B cell (primary cell): ENCODE data around the gene SH3YL1. TPM values are rescaled to one million over a fixed set of nuclear protein-coding genes. Genes with fewer than 3 reads are reported as not detected.

Source experiments
- ATAC-seq: fragments of 200-7000 bp; cut with Tn5 transposase; one replicate; pipeline ENCODE4 v1.10.0; 2021; ENCODE audit warnings: low read depth, mild to moderate bottlenecking, moderate number of reproducible peaks, moderate library complexity
- CTCF ChIA-PET: fragments of 350-600 bp; sonication (Branson Sonifier 250); formaldehyde crosslinking; loops from one replicate; lab custom pipeline; 2021; ENCODE audit warnings: antibody characterized with exemption, inconsistent platforms; lab: Charles Lee
- POLR2A ChIA-PET: fragments of 350-600 bp; sonication (Branson Sonifier 250); formaldehyde crosslinking; loops from one replicate; lab custom pipeline; 2021; ENCODE audit warnings: antibody characterized with exemption; lab: Charles Lee
- DNase-seq: peaks from one replicate; pipeline ENCODE4 v3.0.0; 2013
- H2AFZ ChIP-seq: 2 replicates; pipeline ENCODE4 v1.6.1; 2012; ENCODE audit warnings: mild to moderate bottlenecking, low read depth, low read length; ENCODE audit not compliant: insufficient read depth, poor library complexity, severe bottlenecking
- H3K27ac ChIP-seq, 2 donors: 1 replicate in 1 of 2; 2 replicates in 1 of 2; pipeline ENCODE4 v1.5.1; 2012 to 2013; ENCODE audit warnings: low read length in 2 of 2, mild to moderate bottlenecking in 2 of 2, moderate library complexity in 1 of 2
- H3K27me3 ChIP-seq, 4 experiments: fragments of 200-600 bp in 1 of 4; sonication (generic) in 1 of 4; replicated peaks in 1 of 4; 1 replicate in 2 of 4; 2 replicates in 2 of 4; pipeline versions ENCODE4 v1.6.1 to v1.7.0; 2013 to 2016; ENCODE audit warnings: low read length in 3 of 4, mild to moderate bottlenecking in 2 of 4, mixed read lengths in 1 of 4, moderate library complexity in 1 of 4; ENCODE audit not compliant: insufficient read depth in 4 of 4, control insufficient read depth in 3 of 4; ENCODE audit errors: control extremely low read depth in 1 of 4
- H3K36me3 ChIP-seq, 2 experiments: replicated peaks in 1 of 2; 1 replicate in 1 of 2; 2 replicates in 1 of 2; pipeline versions ENCODE4 v1.6.1 to v1.7.1; 2013; ENCODE audit warnings: low read length in 1 of 2; ENCODE audit not compliant: insufficient read depth in 2 of 2, control insufficient read depth in 1 of 2; ENCODE audit errors: control extremely low read depth in 1 of 2, extremely low read depth in 1 of 2
- H3K4me1 ChIP-seq, 2 donors: fragments of 200-600 bp in 1 of 2; sonication (generic) in 1 of 2; 1 replicate in 1 of 2; 2 replicates in 1 of 2; pipeline versions ENCODE4 v1.5.1 to v1.6.1; 2013 to 2017; ENCODE audit warnings: low read length in 2 of 2; ENCODE audit not compliant: control insufficient read depth in 2 of 2, insufficient read depth in 2 of 2
- H3K4me2 ChIP-seq: replicated peaks from 2 replicates; pipeline ENCODE3; 2012; ENCODE audit warnings: mild to moderate bottlenecking, low read depth, low read length; ENCODE audit not compliant: poor library complexity, severe bottlenecking
- H3K4me3 ChIP-seq, 5 experiments: fragments of 200-600 bp in 1 of 5; sonication (generic) in 1 of 5; 1 replicate in 3 of 5; 2 replicates in 2 of 5; pipeline versions ENCODE4 v1.5.1 to v1.7.0; 2011 to 2016; ENCODE audit warnings: low read length in 4 of 5, mild to moderate bottlenecking in 4 of 5, low read depth in 2 of 5, control low read depth in 1 of 5, moderate library complexity in 1 of 5; ENCODE audit not compliant: insufficient read depth in 1 of 5; ENCODE audit errors: control extremely low read depth in 1 of 5, extremely low read depth in 1 of 5
- H3K79me2 ChIP-seq: fragments of 200-600 bp; sonication (generic); one replicate; pipeline ENCODE4 v1.6.0; 2016; ENCODE audit warnings: low read length; ENCODE audit not compliant: control insufficient read depth, insufficient read depth
- H3K9ac ChIP-seq: fragments of 200-600 bp; sonication (generic); 2 replicates; pipeline ENCODE4 v1.6.1; 2017; ENCODE audit warnings: mild to moderate bottlenecking, low read length, moderate library complexity
- H3K9me3 ChIP-seq, 3 donors: one replicate each; pipeline versions ENCODE4 v1.6.1 to v1.7.1; 2013; ENCODE audit warnings: low read length in 2 of 3; ENCODE audit not compliant: control insufficient read depth in 2 of 3, insufficient read depth in 1 of 3; ENCODE audit errors: control extremely low read depth in 1 of 3
- H4K20me1 ChIP-seq: 2 replicates; pipeline ENCODE4 v1.6.0; 2012; ENCODE audit warnings: mild to moderate bottlenecking, low read length; ENCODE audit not compliant: insufficient read depth, control insufficient read depth, poor library complexity, severe bottlenecking
- H3K27ac Mint-ChIP-seq: one replicate; pipeline ENCODE4 v1.8.0; 2021; ENCODE audit warnings: mixed read lengths
- H3K27me3 Mint-ChIP-seq: one replicate; pipeline ENCODE4 v1.8.0; 2021; ENCODE audit warnings: mixed read lengths
- H3K4me1 Mint-ChIP-seq: one replicate; pipeline ENCODE4 v1.8.0; 2021; ENCODE audit warnings: mixed read lengths
- H3K4me3 Mint-ChIP-seq: one replicate; pipeline ENCODE4 v1.8.0; 2021; ENCODE audit warnings: mixed read lengths
- H3K9me3 Mint-ChIP-seq: one replicate; pipeline ENCODE4 v1.8.0; 2022; ENCODE audit warnings: mixed read lengths; ENCODE audit not compliant: insufficient read depth
- CTCF ChIP-seq: fragments of 200-600 bp; IDR thresholded peaks from one replicate; pipeline ENCODE4 v1.8.0; 2022; ENCODE audit warnings: antibody characterized with exemption, mild to moderate bottlenecking
- EZH2 ChIP-seq: IDR thresholded peaks from 2 replicates; pipeline ENCODE4 v1.6.1; 2012; ENCODE audit warnings: borderline replicate concordance, low read depth, mild to moderate bottlenecking, moderate library complexity, low read length; ENCODE audit not compliant: insufficient read depth, poor library complexity, severe bottlenecking
- WGBS: methylation state at CpG from one replicate; pipeline ENCODE4 v1.1.5; 2013; ENCODE audit warnings: missing lambda C conversion rate; ENCODE audit not compliant: insufficient coverage; 5-methylcytosine and 5-hydroxymethylcytosine counted together
- intact Hi-C: fragments of 100-400 bp; cut with micrococcal nuclease; formaldehyde crosslinking; loops from one replicate; pipeline ENCODE4 v1.10.0; 2022
- polyA plus RNA-seq: library from polyadenylated mRNA; depleted of rRNA; stranded (reverse); fragments of >200 nt; gene quantifications from 2 replicates; pipeline ENCODE4 v1.2.3, GENCODE V29; 2012
- total RNA-seq, 2 donors: library from RNA; stranded (reverse); fragments of 120-200 nt in 1 of 2; gene quantifications; 1 replicate in 1 of 2; 2 replicates in 1 of 2; pipeline versions ENCODE4 v1.2.3 to v1.2.4, GENCODE V29; 2013 to 2022

SH3YL1 gene
- total and polyA plus RNA-seq, 2 donors (not counting 1 experiment from before 2014, with no cell fraction given) = 33.2 to 48.4 TPM

GRCh38 chr2:286035-286434 lies 22.2 kb upstream of the SH3YL1 start:
- H3K4me3 ChIP-seq = no peak overlapping the region
- H3K9me3 ChIP-seq = no peaks in the 10 kb centered on the region
- no peak overlapping the region for H3K27ac Mint-ChIP-seq
- peaks cover 0 to 5% of the 10 kb centered on the region in 2 experiments for H3K36me3 ChIP-seq
- no peak overlapping the region for H3K27ac ChIP-seq
- peaks cover 4% of the 10 kb centered on the region for H4K20me1 ChIP-seq
- no peak overlapping the region for H3K4me2 ChIP-seq
- TF ChIP-seq EZH2 (no peak), CTCF (no peak)
- ChIA-PET CTCF (interaction anchor here (0.7 to 2.5 kb wide), 2 partner anchors 39 to 46 kb away, joined by 3 to 7 read pairs; no protein-coding TSS in a partner anchor), POLR2A (no interaction called here)
- no peaks in the 10 kb centered on the region for H3K9me3 Mint-ChIP-seq
- H3K9ac ChIP-seq = no peak overlapping the region
- peak overlapping the region; percentile 45 for H3K4me3 Mint-ChIP-seq
- DNase-seq = no peak
- intact Hi-C loops = no loop called here
- WGBS = 88% methylated on average over 5 of the region's 6 CpGs
- peaks cover 13% of the 10 kb centered on the region for H3K4me1 Mint-ChIP-seq
- H3K27me3 ChIP-seq = peaks cover 0 to 25% (median 19%) of the 10 kb centered on the region in 4 experiments
- no peak for ATAC-seq
- H2AFZ ChIP-seq = no peak overlapping the region
- H3K4me1 ChIP-seq = peaks cover 13 to 20% of the 10 kb centered on the region in 2 donors
- H3K27me3 Mint-ChIP-seq = peaks cover 23% of the 10 kb centered on the region
- H3K79me2 ChIP-seq = no peaks in the 10 kb centered on the region

GRCh38 chr2:285531-285930 lies 21.7 kb upstream of the SH3YL1 start:
- Histone ChIP-seq H3K4me2 (no peak overlapping the region), H3K36me3 (peaks cover 0 to 6% of the 10 kb centered on the region in 2 experiments), H3K4me3 (no peak overlapping the region), H3K79me2 (no peaks in the 10 kb centered on the region), H2AFZ (no peak overlapping the region), H3K4me1 (peaks cover 13 to 20% of the 10 kb centered on the region in 2 donors), H3K9me3 (no peaks in the 10 kb centered on the region), H4K20me1 (peaks cover 4% of the 10 kb centered on the region), H3K9ac (no peak overlapping the region), H3K27me3 (peaks cover 0 to 21% (median 16%) of the 10 kb centered on the region in 4 experiments), H3K27ac (no peak overlapping the region)
- peaks cover 13% of the 10 kb centered on the region for H3K4me1 Mint-ChIP-seq
- WGBS = no CpG with 5 or more reads among the region's 1 CpG
- ChIA-PET POLR2A (no interaction called here), CTCF (interaction anchor here (0.7 to 2.5 kb wide), 3 partner anchors 10 to 47 kb away, joined by 3 to 7 read pairs (median 4); no protein-coding TSS in a partner anchor)
- no peaks in the 10 kb centered on the region for H3K9me3 Mint-ChIP-seq
- no peak for DNase-seq
- intact Hi-C loops = no loop called here
- H3K27ac Mint-ChIP-seq = no peak overlapping the region
- H3K27me3 Mint-ChIP-seq = peaks cover 23% of the 10 kb centered on the region
- TF ChIP-seq CTCF = no peak
- TF ChIP-seq EZH2 = no peak
- ATAC-seq = no peak
- peak overlapping the region; percentile 2 for H3K4me3 Mint-ChIP-seq
